Smooth muscle cell (in vitro differentiated cells): ENCODE measurements around the gene COP1. TPM values are rescaled to one million over a fixed set of nuclear protein-coding genes. Genes with fewer than 3 reads are reported as not detected.

ENCODE experiments used
- DNase-seq: peaks from one replicate; lab custom pipeline; 2025; ENCODE audit not compliant: unreplicated experiment; lab: John Stamatoyannopoulos, UW
- H2AFZ ChIP-seq: fragments of 200-600 bp; sonication (generic); 2 replicates; pipeline ENCODE4 v1.6.0; 2016; ENCODE audit warnings: antibody characterized with exemption, low read depth, mild to moderate bottlenecking
- H3F3A ChIP-seq: fragments of 200-600 bp; sonication (generic); 2 replicates; pipeline ENCODE4 v1.6.0; 2017; ENCODE audit warnings: antibody characterized with exemption, low read depth
- H3K27ac ChIP-seq: fragments of 200-600 bp; sonication (generic); 2 replicates; pipeline ENCODE4 v1.5.1; 2016; ENCODE audit warnings: low read depth, mild to moderate bottlenecking
- H3K27me3 ChIP-seq: fragments of 200-600 bp; sonication (generic); 2 replicates; pipeline ENCODE4 v1.6.1; 2016; ENCODE audit warnings: low read depth, mild to moderate bottlenecking
- H3K36me3 ChIP-seq: fragments of 200-600 bp; sonication (generic); 2 replicates; pipeline ENCODE4 v1.5.1; 2016; ENCODE audit warnings: low read depth
- H3K4me1 ChIP-seq: fragments of 200-600 bp; sonication (generic); 2 replicates; pipeline ENCODE4 v1.5.1; 2016; ENCODE audit warnings: low read depth
- H3K4me2 ChIP-seq: fragments of 200-600 bp; sonication (generic); 2 replicates; pipeline ENCODE4 v1.6.0; 2016; ENCODE audit warnings: mild to moderate bottlenecking
- H3K4me3 ChIP-seq: fragments of 200-600 bp; sonication (generic); 2 replicates; pipeline ENCODE4 v1.5.1; 2016; ENCODE audit warnings: mild to moderate bottlenecking
- H3K79me2 ChIP-seq: fragments of 200-600 bp; sonication (generic); 2 replicates; pipeline ENCODE4 v1.6.0; 2016; ENCODE audit warnings: low read depth, mild to moderate bottlenecking
- H3K9ac ChIP-seq: fragments of 200-600 bp; sonication (generic); 2 replicates; pipeline ENCODE4 v1.6.0; 2016; ENCODE audit warnings: low read depth
- H3K9me3 ChIP-seq: fragments of 200-600 bp; sonication (generic); replicated peaks from 2 replicates; pipeline ENCODE4 v1.5.1; 2016; ENCODE audit warnings: low read depth
- H4K20me1 ChIP-seq: fragments of 200-600 bp; sonication (generic); 2 replicates; pipeline ENCODE4 v1.6.0; 2016; ENCODE audit warnings: low read depth
- WGBS: methylation state at CpG from one replicate; pipeline ENCODE4 v1.1.7; 2016; ENCODE audit warnings: low lambda C conversion rate; 5-methylcytosine and 5-hydroxymethylcytosine counted together
- polyA plus RNA-seq: library from polyadenylated mRNA; unstranded; fragments of >200 nt; fragmentation: Nextera tagmentation; extraction: Ambion mirVana; gene quantifications from 2 replicates; pipeline ENCODE4 v1.2.1, GENCODE V29; 2016
- total RNA-seq: library from RNA; depleted of rRNA; stranded (reverse); fragments of >200 nt; gene quantifications from 2 replicates; pipeline ENCODE4 v1.2.3, GENCODE V29; 2014
- TF ChIP-seq, protein P1 (sequence below): fragments of 200-600 bp; sonication (generic); IDR thresholded peaks from 2 replicates; pipeline ENCODE4 v1.5.1; 2017; ENCODE audit warnings: borderline replicate concordance, mild to moderate bottlenecking, antibody characterized with exemption; ENCODE audit not compliant: insufficient read depth, poor library complexity, severe bottlenecking

The COP1 gene
- total and polyA plus RNA-seq, 2 experiments from 2014 or later, result 44.8 to 68.2 TPM

DNA sequence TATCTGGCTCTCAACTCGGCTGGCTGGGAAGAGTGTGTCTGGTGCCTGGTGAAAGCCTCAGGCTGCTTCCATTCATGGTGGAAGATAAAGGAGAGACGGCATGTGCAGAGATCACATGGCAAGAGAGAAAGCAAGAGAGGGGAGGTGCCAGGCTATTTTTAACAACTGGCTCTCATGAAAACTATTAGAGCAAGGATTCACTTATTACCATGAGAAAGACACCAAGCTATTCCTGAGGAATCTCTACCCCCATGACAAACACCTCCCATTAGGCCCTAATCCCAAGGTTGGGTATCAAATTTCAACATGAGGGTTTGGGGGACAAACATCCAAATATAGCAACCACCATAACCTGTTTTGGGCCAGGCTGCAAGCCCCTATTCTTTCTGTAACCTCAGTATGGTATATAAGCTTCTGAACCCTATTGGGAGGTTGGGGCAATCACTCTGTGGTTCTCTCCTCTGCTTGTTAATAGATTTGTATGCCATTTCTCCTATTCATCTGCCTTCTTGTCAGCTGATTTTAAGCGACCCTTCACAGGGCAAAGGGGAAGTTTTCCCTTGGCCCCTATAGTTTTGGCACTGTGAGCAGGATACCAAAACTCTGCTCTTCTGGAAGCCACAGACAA, 284.7 kb downstream of the COP1 start:
- no peak overlapping the region for H3K9ac ChIP-seq
- no peaks in the 10 kb centered on the region for H3K36me3 ChIP-seq
- no peaks in the 10 kb centered on the region for H3F3A ChIP-seq
- no peaks in the 10 kb centered on the region for H4K20me1 ChIP-seq
- no peaks in the 10 kb centered on the region for H3K4me1 ChIP-seq
- TF ChIP-seq, protein P1, sequence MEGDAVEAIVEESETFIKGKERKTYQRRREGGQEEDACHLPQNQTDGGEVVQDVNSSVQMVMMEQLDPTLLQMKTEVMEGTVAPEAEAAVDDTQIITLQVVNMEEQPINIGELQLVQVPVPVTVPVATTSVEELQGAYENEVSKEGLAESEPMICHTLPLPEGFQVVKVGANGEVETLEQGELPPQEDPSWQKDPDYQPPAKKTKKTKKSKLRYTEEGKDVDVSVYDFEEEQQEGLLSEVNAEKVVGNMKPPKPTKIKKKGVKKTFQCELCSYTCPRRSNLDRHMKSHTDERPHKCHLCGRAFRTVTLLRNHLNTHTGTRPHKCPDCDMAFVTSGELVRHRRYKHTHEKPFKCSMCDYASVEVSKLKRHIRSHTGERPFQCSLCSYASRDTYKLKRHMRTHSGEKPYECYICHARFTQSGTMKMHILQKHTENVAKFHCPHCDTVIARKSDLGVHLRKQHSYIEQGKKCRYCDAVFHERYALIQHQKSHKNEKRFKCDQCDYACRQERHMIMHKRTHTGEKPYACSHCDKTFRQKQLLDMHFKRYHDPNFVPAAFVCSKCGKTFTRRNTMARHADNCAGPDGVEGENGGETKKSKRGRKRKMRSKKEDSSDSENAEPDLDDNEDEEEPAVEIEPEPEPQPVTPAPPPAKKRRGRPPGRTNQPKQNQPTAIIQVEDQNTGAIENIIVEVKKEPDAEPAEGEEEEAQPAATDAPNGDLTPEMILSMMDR, result no peak
- H2AFZ ChIP-seq, result no peak overlapping the region
- no peak for DNase-seq
- no peak overlapping the region for H3K4me2 ChIP-seq
- 51% methylated on average over 3 of the region's 3 CpGs for WGBS
- H3K9me3 ChIP-seq, result no peaks in the 10 kb centered on the region
- no peak overlapping the region for H3K4me3 ChIP-seq
- H3K27me3 ChIP-seq, result no peaks in the 10 kb centered on the region
- H3K27ac ChIP-seq, result no peak overlapping the region
- no peaks in the 10 kb centered on the region for H3K79me2 ChIP-seq

DNA sequence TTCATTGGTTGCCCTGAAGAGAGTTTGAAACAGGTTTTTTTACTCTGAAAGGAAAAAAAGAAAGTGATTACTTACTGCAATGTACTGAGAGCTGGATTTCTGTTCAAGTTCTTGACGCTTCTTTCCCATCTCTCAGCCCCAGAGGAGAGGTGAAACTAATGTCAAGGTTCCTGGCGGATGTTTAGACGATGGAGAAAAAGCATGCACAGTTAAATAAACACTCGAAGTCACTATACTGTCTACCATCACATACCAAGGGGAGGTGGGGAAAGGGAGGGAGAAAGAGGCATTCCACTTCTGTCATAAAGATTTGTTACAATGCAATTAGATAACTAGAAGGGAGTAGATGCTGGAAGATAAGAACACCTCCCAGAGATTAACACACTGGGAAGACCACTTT, 286.7 kb downstream of the COP1 start:
- Histone ChIP-seq H3K36me3 (no peaks in the 10 kb centered on the region), H3K4me2 (no peak overlapping the region), H3K9me3 (no peaks in the 10 kb centered on the region), H3K27me3 (no peaks in the 10 kb centered on the region), H3F3A (no peaks in the 10 kb centered on the region), H4K20me1 (no peaks in the 10 kb centered on the region), H3K79me2 (no peaks in the 10 kb centered on the region), H3K4me3 (no peak overlapping the region), H2AFZ (no peak overlapping the region), H3K27ac (no peak overlapping the region), H3K9ac (no peak overlapping the region), H3K4me1 (no peaks in the 10 kb centered on the region)
- WGBS, result 62% methylated on average over 4 of the region's 4 CpGs
- TF ChIP-seq, protein P1, result no peak
- no peak for DNase-seq

DNA sequence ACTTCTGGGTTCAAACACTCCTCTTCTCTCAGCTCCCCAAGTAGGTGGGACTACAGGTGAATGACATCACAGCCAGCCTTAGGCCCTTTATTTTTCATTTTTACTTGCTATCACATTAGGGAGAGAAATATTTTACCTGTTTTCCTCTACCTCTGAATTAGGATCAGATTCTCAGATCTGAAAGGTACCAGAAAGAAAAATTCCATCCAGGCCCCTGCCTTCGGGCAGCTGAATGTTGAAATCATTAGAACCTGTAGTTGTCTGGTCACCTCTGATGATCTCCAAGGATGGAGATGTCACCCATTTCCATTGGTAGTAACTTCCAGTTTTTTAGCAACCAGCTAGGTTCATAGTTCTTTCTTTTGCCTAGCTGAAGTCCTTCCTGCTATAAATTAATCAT, 288.1 kb downstream of the COP1 start:
- Histone ChIP-seq H3K27ac (no peak overlapping the region), H4K20me1 (no peaks in the 10 kb centered on the region), H3K4me1 (no peaks in the 10 kb centered on the region), H3K9me3 (no peaks in the 10 kb centered on the region), H3K36me3 (no peaks in the 10 kb centered on the region), H3K79me2 (no peaks in the 10 kb centered on the region), H3K9ac (no peak overlapping the region), H2AFZ (no peak overlapping the region), H3F3A (no peaks in the 10 kb centered on the region), H3K27me3 (no peaks in the 10 kb centered on the region), H3K4me3 (no peak overlapping the region), H3K4me2 (no peak overlapping the region)
- TF ChIP-seq, protein P1, result no peak
- 71% methylated on average over 1 of the region's 1 CpG for WGBS
- no peak for DNase-seq

DNA sequence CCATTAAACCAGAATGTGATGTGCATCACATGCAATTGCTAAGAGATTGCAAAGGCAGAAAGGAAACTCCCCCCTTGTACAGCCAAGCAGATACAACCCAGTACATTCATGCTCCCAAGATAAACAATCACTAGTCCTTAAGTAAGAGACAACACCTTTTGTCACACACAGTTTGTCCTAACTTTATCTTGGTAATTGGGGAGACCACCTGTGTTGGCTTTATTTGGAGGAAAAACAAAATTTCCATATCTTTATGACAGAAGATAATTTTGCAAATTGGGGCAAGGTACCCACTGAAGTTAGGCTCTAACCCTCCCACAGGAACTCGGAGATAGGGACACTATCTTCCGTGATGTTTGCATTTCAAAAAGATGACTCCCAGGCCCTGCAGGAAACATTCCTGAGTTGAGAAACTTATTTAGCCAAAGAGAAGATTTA, 288.7 kb downstream of the COP1 start:
- Histone ChIP-seq H3K4me1 (no peaks in the 10 kb centered on the region), H3K9me3 (no peaks in the 10 kb centered on the region), H3K27ac (no peak overlapping the region), H3K4me2 (no peak overlapping the region), H3K4me3 (no peak overlapping the region), H4K20me1 (no peaks in the 10 kb centered on the region), H3K79me2 (no peaks in the 10 kb centered on the region), H3K27me3 (no peaks in the 10 kb centered on the region), H3K9ac (no peak overlapping the region), H3F3A (no peaks in the 10 kb centered on the region), H2AFZ (no peak overlapping the region), H3K36me3 (no peaks in the 10 kb centered on the region)
- TF ChIP-seq, protein P1, result no peak
- DNase-seq, result no peak
- WGBS, result 32% methylated on average over 2 of the region's 2 CpGs
